Omental fat pad (tissue), 4 donors: ENCODE measurements around the gene MYL4. TPM values are rescaled to one million over a fixed set of nuclear protein-coding genes. Genes with fewer than 3 reads are reported as not detected.
"Not testable (repeated sequence)": the region's sequence is repeated elsewhere in the genome, so short reads cannot be mapped to it uniquely, and the experiment has no call there.

Source experiments
- ATAC-seq: fragments of 150-250 bp; one replicate; pipeline ENCODE4 v1.9.1; 2016; ENCODE audit warnings: mild to moderate bottlenecking, moderate library complexity; ENCODE audit not compliant: low FRiP score
- DNase-seq: peaks from one replicate; pipeline ENCODE4 v3.0.0-alpha.2; 2019; ENCODE audit warnings: low spot score
- CTCF ChIP-seq, 3 donors: fragments of 450-650 bp; IDR thresholded peaks; one replicate each; pipeline ENCODE4 v1.5.1; 2016 to 2017; ENCODE audit warnings: antibody characterized with exemption in 3 of 3, mild to moderate bottlenecking in 3 of 3, moderate library complexity in 2 of 3
- total RNA-seq, 4 donors: library from RNA; depleted of rRNA; stranded (reverse); fragments of >200 nt; gene quantifications; one replicate each; pipeline ENCODE4 v1.1.0, GENCODE V29; 2016

The MYL4 gene
- total RNA-seq, 4 donors from 2014 or later: 0.46 to 2.5 TPM; not detected in 2

GRCh38 chr17:47221154-47221553 lies 12.0 kb downstream of the MYL4 start:
- no peak for ATAC-seq
- TF ChIP-seq CTCF (IDR thresholded peaks at IDR 0.05): no peak
- DNase-seq: no peak

GRCh38 chr17:47222047-47222446 lies 12.9 kb downstream of the MYL4 start:
- ATAC-seq: no peak

GRCh38 chr17:47223007-47223406 lies 13.9 kb downstream of the MYL4 start:
- ATAC-seq: no peak
- no peak for DNase-seq
- TF ChIP-seq CTCF (IDR thresholded peaks at IDR 0.05): no peak

More at GRCh38 chr17:47222047-47222446, 12.9 kb downstream of the MYL4 start:
- DNase-seq: no peak
- no peak for TF ChIP-seq CTCF (IDR thresholded peaks at IDR 0.05)

- ATAC-seq (no peak), DNase-seq (no peak)
- no peak for TF ChIP-seq CTCF (IDR thresholded peaks at IDR 0.05)
Measured at GRCh38 chr17:47223460-47223859, 14.3 kb downstream of the MYL4 start.

GRCh38 chr17:47224077-47224476 lies 14.9 kb downstream of the MYL4 start:
- not testable (repeated sequence) for DNase-seq, ATAC-seq

GRCh38 chr17:47224966-47225365 lies 15.8 kb downstream of the MYL4 start:
- DNase-seq (no peak), ATAC-seq (no peak)
- no peak for TF ChIP-seq CTCF (IDR thresholded peaks at IDR 0.05)

- DNase-seq (peak; percentile 69), ATAC-seq (peak; percentile 58)
- no peak for TF ChIP-seq CTCF (IDR thresholded peaks at IDR 0.05)
Measured at GRCh38 chr17:47225436-47225858, 16.3 kb downstream of the MYL4 start.
